ENCODE results near the gene SLC29A2.
"Not testable (repeated sequence)": the region's sequence is repeated elsewhere in the genome, so short reads cannot be mapped to it uniquely, and the experiment has no call there.

The SLC29A2 gene

GRCh38 chr11:66360406-66361073 is 11.0 kb downstream of the SLC29A2 start:
- no peak overlapping the region for H3K27ac ChIP-seq
- no peak for TF ChIP-seq CTCF (IDR thresholded peaks at IDR 0.05; ENCODE audit: low read depth, low read length)
- H3K27me3 ChIP-seq (ENCODE audit: insufficient read depth, low read depth, severe bottlenecking): no peaks in the 10 kb centered on the region
- no peak overlapping the region for H3K4me3 ChIP-seq (ENCODE audit: low read depth, low read length)
- no peak for DNase-seq
- no peaks in the 10 kb centered on the region for H3K9me3 ChIP-seq (ENCODE audit: severe bottlenecking)
- H3K36me3 ChIP-seq: peaks cover 52% of the 10 kb centered on the region

GRCh38 chr11:66359662-66360087 is 11.9 kb downstream of the SLC29A2 start:
- Histone ChIP-seq H3K9me3 (ENCODE audit: severe bottlenecking) (no peaks in the 10 kb centered on the region), H3K27me3 (ENCODE audit: insufficient read depth, low read depth, severe bottlenecking) (no peaks in the 10 kb centered on the region), H3K36me3 (peaks cover 54% of the 10 kb centered on the region), H3K27ac (no peak overlapping the region), H3K4me3 (ENCODE audit: low read depth, low read length) (no peak overlapping the region)
- DNase-seq: no peak
- TF ChIP-seq CTCF (IDR thresholded peaks at IDR 0.05; ENCODE audit: low read depth, low read length): no peak

- H3K36me3 ChIP-seq: peaks cover 36% of the 10 kb centered on the region
- not testable (repeated sequence) for DNase-seq; H3K9me3 ChIP-seq (ENCODE audit: severe bottlenecking); H3K27me3 ChIP-seq (ENCODE audit: insufficient read depth, low read depth, severe bottlenecking); H3K4me3 ChIP-seq (ENCODE audit: low read depth, low read length); H3K27ac ChIP-seq
Measured at GRCh38 chr11:66350560-66351235, 20.9 kb downstream of the SLC29A2 start.

GRCh38 chr11:66349084-66349386 is 22.5 kb downstream of the SLC29A2 start:
- H3K27ac ChIP-seq: no peak overlapping the region
- no peak overlapping the region for H3K4me3 ChIP-seq (ENCODE audit: low read depth, low read length)
- peaks cover 22% of the 10 kb centered on the region for H3K36me3 ChIP-seq
- no peak for TF ChIP-seq CTCF (IDR thresholded peaks at IDR 0.05; ENCODE audit: low read depth, low read length)
- H3K9me3 ChIP-seq (ENCODE audit: severe bottlenecking): no peaks in the 10 kb centered on the region
- DNase-seq: no peak
- no peaks in the 10 kb centered on the region for H3K27me3 ChIP-seq (ENCODE audit: insufficient read depth, low read depth, severe bottlenecking)

GRCh38 chr11:66347425-66348276 is 23.9 kb downstream of the SLC29A2 start, which contains the start of gene B4GAT1:
B4GAT1 (minus strand) TSS chr11:66347629; CDS start chr11:66347545, 84 bp downstream.
- Histone ChIP-seq H3K27ac (peak within 1 kb of the TSS; percentile 96), H3K27me3 (ENCODE audit: insufficient read depth, low read depth, severe bottlenecking) (no peaks in the 10 kb centered on the region), H3K9me3 (ENCODE audit: severe bottlenecking) (no peaks in the 10 kb centered on the region), H3K4me3 (ENCODE audit: low read depth, low read length) (peak within 1 kb of the TSS; percentile 89), H3K36me3 (peaks cover 17% of the 10 kb centered on the region)
- peak; percentile 83 for DNase-seq
- no peak for TF ChIP-seq CTCF (IDR thresholded peaks at IDR 0.05; ENCODE audit: low read depth, low read length)
